ENCODE measurements around the gene DIP2C.

Gene DIP2C

GRCh38 chr10:510415-510881 is 179.0 kb downstream of the DIP2C start:
- DNase-seq = peak; percentile 24

GRCh38 chr10:509361-510102 is 179.9 kb downstream of the DIP2C start:
- no peak for DNase-seq

- no peak for DNase-seq
These were observed 180.7 kb downstream of the DIP2C start for GRCh38 chr10:508726-509125.

GRCh38 chr10:507908-508444 is 181.5 kb downstream of the DIP2C start:
- no peak for DNase-seq

GRCh38 chr10:507355-507699 is 182.1 kb downstream of the DIP2C start:
- DNase-seq = no peak

- no peak for DNase-seq
These were observed 182.8 kb downstream of the DIP2C start for GRCh38 chr10:506451-507354.

- no peak for DNase-seq
These were observed 184.0 kb downstream of the DIP2C start for GRCh38 chr10:505419-505818.

GRCh38 chr10:504806-505205 is 184.7 kb downstream of the DIP2C start:
- DNase-seq = no peak

- no peak for DNase-seq
These were observed 185.3 kb downstream of the DIP2C start for GRCh38 chr10:504121-504611.

- no peak for DNase-seq
These were observed 187.9 kb downstream of the DIP2C start for GRCh38 chr10:501596-501995.

- no peak for DNase-seq
These were observed 188.6 kb downstream of the DIP2C start for GRCh38 chr10:500876-501275.

GRCh38 chr10:499991-500390 is 189.5 kb downstream of the DIP2C start:
- no peak for DNase-seq

GRCh38 chr10:498760-499435 is 190.6 kb downstream of the DIP2C start:
- no peak for DNase-seq

GRCh38 chr10:497898-498451 is 191.5 kb downstream of the DIP2C start:
- no peak for DNase-seq

GRCh38 chr10:497289-497688 is 192.2 kb downstream of the DIP2C start:
- no peak for DNase-seq

GRCh38 chr10:494556-494955 is 194.9 kb downstream of the DIP2C start:
- no peak for DNase-seq

GRCh38 chr10:494149-494542 is 195.3 kb downstream of the DIP2C start:
- no peak for DNase-seq

- no peak for DNase-seq
These were observed 195.9 kb downstream of the DIP2C start for GRCh38 chr10:493391-494148.

GRCh38 chr10:492836-493235 is 196.6 kb downstream of the DIP2C start:
- no peak for DNase-seq

- DNase-seq = no peak
These were observed 197.6 kb downstream of the DIP2C start for GRCh38 chr10:491667-492424.

- DNase-seq = no peak
These were observed 198.4 kb downstream of the DIP2C start for GRCh38 chr10:490891-491571.
